HAP-1 (cell line): Measurements from ENCODE around the gene LIMA1.
"Not testable (repeated sequence)": the region's sequence is repeated elsewhere in the genome, so short reads cannot be mapped to it uniquely, and the experiment has no call there.

ENCODE experiments used
- DNase-seq, 2 experiments: peaks; one replicate each; pipeline ENCODE4 v3.0.0-alpha.2; 2016 to 2020; ENCODE audit warnings: low spot score in 2 of 2
- H3K27me3 ChIP-seq: fragments of 250-450 bp; sonication (Bioruptor Pico); 2 replicates; pipeline ENCODE4 v1.5.1; 2020; ENCODE audit warnings: low read depth, mild to moderate bottlenecking, moderate library complexity
- H3K36me3 ChIP-seq: fragments of 250-450 bp; sonication (Bioruptor Pico); replicated peaks from 2 replicates; pipeline ENCODE4 v1.5.1; 2020; ENCODE audit warnings: mild to moderate bottlenecking
- H3K4me1 ChIP-seq: fragments of 250-450 bp; sonication (Bioruptor Pico); 2 replicates; pipeline ENCODE4 v1.5.1; 2020; ENCODE audit warnings: mild to moderate bottlenecking
- H3K4me3 ChIP-seq: fragments of 250-450 bp; sonication (Bioruptor Pico); 2 replicates; pipeline ENCODE4 v1.5.1; 2020; ENCODE audit warnings: mild to moderate bottlenecking, moderate library complexity
- H3K9me3 ChIP-seq: fragments of 250-450 bp; sonication (Bioruptor Pico); 2 replicates; pipeline ENCODE4 v1.5.1; 2020; ENCODE audit warnings: mild to moderate bottlenecking, moderate library complexity
- in situ Hi-C: fragments of 300-500 bp; cut with MboI; formaldehyde crosslinking; loops from 3 replicates; pipeline ENCODE4 v1.14.3; 2020; ENCODE audit warnings: low sequenced_read_pairs, inconsistent platforms, mixed read lengths

The LIMA1 gene

DNA sequence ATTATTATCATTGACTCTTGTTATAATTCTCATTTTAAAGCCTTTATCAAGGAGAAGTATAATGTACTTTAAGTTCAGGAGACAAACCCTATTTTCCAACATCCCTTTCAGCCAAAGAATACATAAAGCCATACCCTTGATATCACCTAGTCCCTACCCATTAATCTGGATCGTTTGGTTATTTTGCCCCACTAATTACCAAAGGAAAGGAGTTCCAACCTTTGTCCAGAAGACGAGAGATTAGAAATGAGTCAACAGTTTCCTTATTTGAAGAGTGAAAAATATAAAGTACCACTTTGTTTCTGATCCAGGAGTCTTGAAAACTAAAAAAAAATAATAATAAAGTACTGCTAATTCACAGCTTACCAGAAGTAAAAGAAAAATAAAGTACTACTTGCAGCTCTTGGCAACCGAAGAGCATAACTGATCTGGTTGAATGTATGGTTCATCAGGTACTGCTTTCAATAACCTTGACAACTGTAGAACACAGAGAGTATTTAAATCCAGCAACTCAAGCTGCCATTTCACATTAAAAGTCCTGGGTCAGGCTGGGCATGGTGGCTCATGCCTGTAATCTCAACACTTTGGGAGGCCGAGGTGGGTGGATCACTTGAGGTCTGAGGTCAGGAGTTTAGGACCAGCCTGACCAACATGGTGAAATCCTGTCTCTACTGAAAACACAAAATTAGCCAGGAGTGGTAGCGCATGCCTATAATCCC is 33.7 kb downstream of the LIMA1 start:
- H3K9me3 ChIP-seq: no peaks in the 10 kb centered on the region
- no peaks in the 10 kb centered on the region for H3K36me3 ChIP-seq
- H3K4me1 ChIP-seq: no peaks in the 10 kb centered on the region
- in situ Hi-C loops: no loop called here
- DNase-seq: no peak
- no peak overlapping the region for H3K4me3 ChIP-seq
- H3K27me3 ChIP-seq: no peaks in the 10 kb centered on the region

DNA sequence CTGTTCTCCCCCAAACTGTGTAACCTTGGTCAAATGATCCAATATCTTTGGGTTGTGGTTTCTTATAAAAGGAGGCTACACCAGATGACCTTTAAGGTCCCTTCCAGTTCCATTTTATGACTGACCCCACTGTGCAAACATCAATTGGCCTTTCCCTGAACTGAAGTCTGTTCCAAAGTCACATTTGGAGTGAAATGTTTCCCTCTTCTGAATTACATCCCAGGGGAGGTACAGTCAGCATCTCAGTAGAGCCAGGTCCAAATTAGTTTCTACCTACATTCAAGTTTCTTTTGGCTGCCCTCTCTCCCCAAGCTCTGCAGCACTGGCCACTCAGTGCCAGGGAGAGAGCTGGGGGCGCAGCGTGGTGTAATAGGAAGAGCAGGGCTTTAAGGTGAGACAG is 34.4 kb downstream of the LIMA1 start:
- Histone ChIP-seq H3K4me1 (no peaks in the 10 kb centered on the region), H3K27me3 (no peaks in the 10 kb centered on the region), H3K9me3 (no peaks in the 10 kb centered on the region), H3K4me3 (no peak overlapping the region), H3K36me3 (no peaks in the 10 kb centered on the region)
- in situ Hi-C loops: no loop called here
- no peak for DNase-seq

DNA sequence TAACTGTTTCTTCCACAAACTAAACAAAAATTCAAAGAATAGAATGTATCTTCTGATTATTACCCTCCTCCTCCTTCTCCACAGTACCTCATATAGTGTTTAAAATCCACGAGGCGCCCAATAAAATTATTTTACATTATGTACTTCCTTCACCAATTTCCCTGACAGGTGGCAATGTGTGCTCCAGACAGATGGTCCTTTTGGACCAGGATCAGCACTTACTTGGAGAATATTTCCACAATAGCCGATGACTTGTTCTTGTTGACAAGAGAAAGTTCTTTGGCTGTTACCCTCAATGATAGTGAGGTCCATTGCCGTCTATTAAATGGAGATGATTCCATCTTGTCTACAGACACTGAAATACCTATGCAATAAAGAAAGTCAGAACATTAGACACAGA is 34.9 kb downstream of the LIMA1 start:
- in situ Hi-C loops: no loop called here
- Histone ChIP-seq H3K4me1 (no peaks in the 10 kb centered on the region), H3K36me3 (no peaks in the 10 kb centered on the region), H3K27me3 (no peaks in the 10 kb centered on the region), H3K4me3 (no peak overlapping the region), H3K9me3 (no peaks in the 10 kb centered on the region)
- no peak for DNase-seq

DNA sequence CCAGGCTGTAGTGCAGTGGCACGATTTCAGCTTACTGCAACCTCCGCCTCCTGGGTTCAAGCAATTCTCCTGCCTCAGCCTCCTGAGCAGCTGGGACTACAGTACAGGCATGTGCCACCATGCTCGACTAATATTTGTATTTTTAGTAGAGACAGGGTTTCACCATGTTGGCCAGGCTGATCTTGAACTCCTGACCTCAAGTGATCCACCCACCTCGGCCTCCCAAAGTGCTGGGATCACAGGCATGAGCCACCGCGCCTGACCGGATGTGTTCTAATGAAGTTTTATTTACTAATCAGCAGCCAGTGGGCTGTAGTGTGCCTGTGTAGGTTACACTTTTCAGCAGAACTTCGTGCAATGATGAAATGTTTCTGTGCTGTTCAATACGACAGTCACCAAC is 35.7 kb downstream of the LIMA1 start:
- in situ Hi-C loops, H3K36me3 ChIP-seq, H3K4me3 ChIP-seq, DNase-seq, H3K27me3 ChIP-seq, H3K4me1 ChIP-seq, H3K9me3 ChIP-seq: not testable (repeated sequence)

DNA sequence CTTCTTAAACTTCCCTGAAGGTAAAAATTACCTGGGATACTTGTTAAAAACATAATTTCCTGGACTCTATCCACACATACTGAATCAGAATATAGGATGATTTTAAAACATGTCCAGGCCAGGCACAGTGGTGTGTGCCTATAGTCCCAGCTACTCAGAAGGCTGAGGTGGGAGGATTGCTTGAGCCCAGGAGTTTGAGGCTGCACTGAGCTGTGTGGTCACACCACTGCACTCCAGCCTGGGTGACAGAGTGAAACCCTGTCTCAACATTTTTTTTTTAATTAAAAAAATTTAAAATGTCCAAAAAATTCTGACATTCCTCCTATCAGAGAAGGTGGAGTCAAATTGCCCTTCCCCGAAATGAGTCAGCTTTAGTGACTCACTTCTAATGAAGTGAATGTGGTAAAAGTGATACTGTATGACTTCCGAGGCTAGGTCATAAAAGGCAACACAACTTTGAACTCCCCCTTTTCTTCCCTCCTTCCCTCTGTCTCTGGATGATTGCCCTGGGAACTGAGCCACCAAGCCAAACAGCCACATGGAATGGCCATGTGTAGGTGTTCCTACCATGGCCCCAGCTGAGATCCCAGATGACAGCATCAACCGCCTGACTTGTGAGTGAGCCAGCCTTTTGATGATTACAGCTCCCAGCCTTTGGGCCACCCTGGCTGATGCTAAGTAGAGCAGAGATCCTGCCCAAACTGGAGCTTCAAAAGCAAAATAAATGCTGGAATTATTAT is 36.3 kb downstream of the LIMA1 start:
- no peak for DNase-seq
- no peak overlapping the region for H3K4me3 ChIP-seq

DNA sequence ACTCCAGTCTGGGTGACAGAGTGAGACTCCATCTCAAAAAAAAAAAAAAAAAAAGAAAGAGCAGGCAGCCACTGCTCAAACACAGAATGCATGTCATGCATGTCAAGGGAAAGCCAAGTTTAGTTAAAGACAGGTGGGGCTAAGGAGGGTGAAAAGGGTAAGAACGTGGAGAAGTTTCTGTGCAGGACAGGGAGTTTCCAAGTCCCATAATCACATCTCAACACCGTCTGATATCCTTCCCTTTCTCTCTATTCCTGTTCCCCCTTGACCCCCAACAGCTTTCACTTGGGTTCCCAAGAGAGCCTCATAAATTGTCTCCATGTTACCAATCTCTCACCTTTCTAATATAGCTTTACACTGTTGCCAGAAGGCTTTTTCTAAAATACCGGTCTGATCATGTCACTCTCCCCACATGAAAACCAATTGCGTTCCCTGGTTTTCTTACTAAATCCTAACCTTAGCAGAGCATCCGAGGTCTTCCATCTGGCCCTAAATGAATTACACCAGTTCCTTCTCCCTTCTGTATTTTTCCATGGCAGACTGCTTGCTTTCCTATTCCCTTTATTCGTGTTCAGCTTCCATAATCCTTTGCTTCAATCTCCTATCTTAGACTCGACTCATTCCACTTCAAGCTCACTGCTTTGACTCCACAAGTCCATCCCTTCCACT is 37.0 kb downstream of the LIMA1 start:
- Histone ChIP-seq H3K9me3 (no peaks in the 10 kb centered on the region), H3K36me3 (no peaks in the 10 kb centered on the region), H3K4me1 (no peaks in the 10 kb centered on the region), H3K4me3 (no peak overlapping the region), H3K27me3 (no peaks in the 10 kb centered on the region)
- in situ Hi-C loops: no loop called here
- DNase-seq: no peak

More for the DNA sequence above, 36.3 kb downstream of the LIMA1 start:
- no peaks in the 10 kb centered on the region for H3K9me3 ChIP-seq
- in situ Hi-C loops: no loop called here
- H3K36me3 ChIP-seq: no peaks in the 10 kb centered on the region
- no peaks in the 10 kb centered on the region for H3K4me1 ChIP-seq
- H3K27me3 ChIP-seq: no peaks in the 10 kb centered on the region

DNA sequence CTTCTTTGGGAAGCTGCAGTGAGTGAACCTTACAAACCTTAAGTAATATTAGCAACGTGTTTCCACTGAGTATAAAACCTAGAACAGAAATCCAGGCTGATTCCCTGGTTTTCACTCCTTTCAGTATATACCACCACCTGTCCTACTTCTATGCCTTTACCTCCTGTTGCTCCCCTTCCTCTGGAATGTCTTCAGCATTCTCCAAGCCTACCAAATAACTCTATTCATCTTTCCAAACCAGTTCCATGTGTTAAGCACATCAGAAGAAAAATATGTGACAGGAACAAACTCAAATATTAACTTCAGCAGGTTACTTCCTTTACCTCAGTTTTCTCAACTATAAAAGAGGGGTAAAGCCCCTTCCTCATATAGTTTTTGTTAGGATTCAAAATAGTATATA is 39.8 kb downstream of the LIMA1 start:
- DNase-seq: no peak
- Histone ChIP-seq H3K4me1 (no peaks in the 10 kb centered on the region), H3K9me3 (no peaks in the 10 kb centered on the region), H3K4me3 (no peak overlapping the region), H3K36me3 (no peaks in the 10 kb centered on the region), H3K27me3 (no peaks in the 10 kb centered on the region)
- in situ Hi-C loops: no loop called here

DNA sequence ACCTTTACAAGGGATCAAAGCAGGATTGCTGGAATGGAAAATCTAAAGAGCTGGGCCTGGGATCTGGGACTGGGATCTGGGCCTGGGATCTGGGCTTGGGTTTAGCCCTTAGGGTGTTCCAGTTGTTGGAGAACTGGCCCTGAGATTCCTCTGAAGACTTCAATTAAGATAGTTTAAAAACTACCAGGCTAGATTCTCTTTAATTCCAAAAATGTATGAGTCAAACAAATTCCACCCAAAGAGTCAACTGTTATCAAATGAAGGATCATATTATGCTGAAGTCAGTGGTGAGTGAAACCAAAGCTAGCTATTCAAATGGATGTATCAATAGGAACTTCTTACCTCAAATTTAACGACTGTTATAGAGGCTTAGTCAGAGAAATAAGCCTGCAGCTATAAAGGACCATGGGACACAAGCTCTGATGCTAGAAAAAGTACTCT is 40.5 kb downstream of the LIMA1 start:
- no peaks in the 10 kb centered on the region for H3K9me3 ChIP-seq
- DNase-seq: no peak
- H3K4me1 ChIP-seq: no peaks in the 10 kb centered on the region
- no peaks in the 10 kb centered on the region for H3K27me3 ChIP-seq
- in situ Hi-C loops: no loop called here
- H3K4me3 ChIP-seq: no peak overlapping the region
- no peaks in the 10 kb centered on the region for H3K36me3 ChIP-seq

DNA sequence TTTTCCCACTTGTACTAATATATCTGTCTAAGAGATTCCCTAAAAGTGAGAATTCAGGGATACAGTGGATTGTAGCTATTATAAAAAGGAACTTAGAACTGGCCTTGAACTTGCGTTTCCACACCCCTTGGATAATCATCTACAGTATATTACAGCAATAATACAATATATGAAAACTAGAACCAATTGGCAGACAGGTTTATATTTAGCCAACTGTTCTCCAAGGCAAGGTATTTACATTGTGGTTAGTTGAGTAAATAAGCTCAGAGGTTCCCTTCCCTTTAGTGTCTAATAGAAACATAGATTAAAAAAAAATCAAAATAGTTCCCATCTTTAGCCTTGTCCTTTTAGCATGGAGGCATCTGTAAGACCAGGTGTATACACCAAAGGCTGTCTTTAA is 42.1 kb downstream of the LIMA1 start:
- Histone ChIP-seq H3K9me3 (no peaks in the 10 kb centered on the region), H3K4me3 (no peak overlapping the region), H3K36me3 (no peaks in the 10 kb centered on the region), H3K27me3 (no peaks in the 10 kb centered on the region), H3K4me1 (no peaks in the 10 kb centered on the region)
- DNase-seq: no peak
- in situ Hi-C loops: no loop called here

DNA sequence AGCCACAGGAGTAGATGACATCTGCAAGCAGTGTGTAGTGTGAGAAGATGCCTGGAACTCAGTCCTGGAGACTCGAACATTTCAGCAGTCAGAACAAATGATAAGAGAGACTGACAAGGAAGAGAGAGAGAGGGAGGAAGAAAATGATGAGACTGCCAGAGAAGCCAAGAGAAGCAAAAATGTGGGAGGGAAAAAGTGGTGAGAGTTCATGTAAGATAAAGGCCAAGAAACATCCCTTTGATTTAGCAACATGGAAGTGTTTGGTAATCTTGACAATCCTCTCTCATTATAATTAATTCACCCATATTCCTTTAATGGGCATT is 42.6 kb downstream of the LIMA1 start:
- no peaks in the 10 kb centered on the region for H3K36me3 ChIP-seq
- no peak for DNase-seq
- no peak overlapping the region for H3K4me3 ChIP-seq
- H3K9me3 ChIP-seq: no peaks in the 10 kb centered on the region
- H3K27me3 ChIP-seq: no peaks in the 10 kb centered on the region
- in situ Hi-C loops: no loop called here
- H3K4me1 ChIP-seq: no peaks in the 10 kb centered on the region

DNA sequence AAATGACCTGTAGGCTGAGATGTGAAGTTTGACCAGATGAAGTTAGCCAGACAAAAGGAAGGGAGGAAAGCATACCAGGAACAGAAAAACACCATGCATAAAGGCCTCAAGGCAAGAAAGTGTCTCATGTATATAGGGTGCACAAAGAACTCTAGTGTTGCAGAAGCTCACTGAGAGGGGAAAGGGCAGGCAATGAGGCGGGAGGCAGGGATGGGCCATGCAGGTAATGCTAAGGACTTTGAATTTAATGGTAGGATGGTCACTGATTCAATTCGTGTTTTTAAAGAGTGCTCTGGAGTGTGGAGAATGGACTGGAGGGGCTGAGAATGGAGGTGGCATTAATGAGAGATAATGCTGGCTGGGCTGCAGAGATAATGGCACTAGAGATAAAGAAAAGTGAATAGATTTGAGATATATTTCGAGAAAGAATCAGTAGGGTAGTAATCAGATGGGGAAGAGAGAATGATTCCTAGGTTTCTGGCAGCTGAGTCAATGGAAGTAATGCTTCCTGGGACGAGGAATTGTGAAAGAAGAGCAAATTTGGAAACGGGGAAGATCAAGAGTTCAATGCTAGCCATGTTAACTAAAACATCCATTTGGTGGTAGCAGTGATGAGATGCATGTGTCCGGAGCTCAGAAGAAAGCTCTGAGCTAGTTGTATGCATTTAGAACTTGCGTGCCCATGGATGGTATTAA is 43.1 kb downstream of the LIMA1 start:
- Histone ChIP-seq H3K4me3 (no peak overlapping the region), H3K36me3 (no peaks in the 10 kb centered on the region), H3K4me1 (no peaks in the 10 kb centered on the region), H3K27me3 (no peaks in the 10 kb centered on the region), H3K9me3 (no peaks in the 10 kb centered on the region)
- in situ Hi-C loops: no loop called here
- DNase-seq: no peak

DNA sequence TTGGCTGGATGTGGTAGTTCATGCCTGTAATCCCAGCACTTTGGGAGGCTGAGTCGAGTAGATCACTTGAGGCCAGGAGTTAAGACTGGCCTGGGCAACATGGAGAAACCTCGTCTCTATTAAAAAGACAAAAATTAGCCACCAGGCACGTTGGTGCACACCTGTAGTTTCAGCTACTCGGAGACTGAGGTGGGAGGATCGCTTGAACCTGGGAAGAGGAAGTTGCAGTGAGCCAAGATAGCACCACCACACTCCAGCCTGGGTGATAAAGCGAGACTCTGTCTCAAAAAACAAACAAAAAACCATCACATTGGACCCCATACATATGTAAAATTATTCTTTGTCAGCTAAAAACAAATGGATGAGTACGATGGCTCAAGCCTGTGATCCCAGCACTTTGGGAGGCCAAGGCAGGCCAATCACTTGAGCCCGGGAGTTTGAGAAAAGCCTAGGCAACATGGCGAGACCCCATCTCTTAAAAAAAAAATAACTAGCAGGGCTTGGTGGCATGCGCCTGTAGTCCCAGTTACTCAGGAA is 43.9 kb downstream of the LIMA1 start:
- DNase-seq: no peak

DNA sequence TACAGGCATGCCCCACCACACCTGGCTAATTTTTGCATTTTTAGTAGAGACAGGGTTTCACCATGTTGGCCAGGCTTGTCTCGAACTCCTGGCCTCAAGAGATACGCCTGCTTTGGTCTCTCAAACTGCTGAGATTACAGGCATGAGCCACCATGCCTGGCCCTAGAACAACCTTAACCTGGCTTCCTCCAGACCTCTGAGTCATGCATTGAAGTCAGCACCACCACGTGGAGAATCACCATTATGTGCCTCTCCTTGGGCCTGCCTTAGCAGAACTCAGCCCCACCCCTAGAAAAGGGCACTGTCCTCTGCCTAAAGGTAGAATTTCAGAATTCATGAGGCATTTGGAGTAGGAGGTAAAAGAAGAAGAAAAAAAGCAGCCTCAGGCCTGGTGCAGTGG is 49.0 kb downstream of the LIMA1 start:
- no peaks in the 10 kb centered on the region for H3K36me3 ChIP-seq
- H3K9me3 ChIP-seq: no peaks in the 10 kb centered on the region
- DNase-seq: no peak
- H3K4me1 ChIP-seq: no peaks in the 10 kb centered on the region
- in situ Hi-C loops: no loop called here
- no peaks in the 10 kb centered on the region for H3K27me3 ChIP-seq
- no peak overlapping the region for H3K4me3 ChIP-seq

More for the DNA sequence above, 43.9 kb downstream of the LIMA1 start:
- Histone ChIP-seq H3K36me3 (no peaks in the 10 kb centered on the region), H3K9me3 (no peaks in the 10 kb centered on the region), H3K4me1 (no peaks in the 10 kb centered on the region), H3K27me3 (no peaks in the 10 kb centered on the region), H3K4me3 (no peak overlapping the region)
- in situ Hi-C loops: no loop called here
